Effector memory CD8-positive, alpha-beta T cell (primary cell): Measurements from ENCODE around the gene BAD.

Source experiments
- ATAC-seq: fragments of 150-1000 bp; cut with Tn5 transposase; replicated peaks from 2 replicates; pipeline ENCODE4 v1.10.0; 2021; ENCODE audit warnings: mild to moderate bottlenecking, moderate library complexity
- DNase-seq, 3 experiments: peaks; one replicate each; pipeline ENCODE4 v3.0.0; 2021
- H3K27ac Mint-ChIP-seq, 2 donors: one replicate each; pipeline ENCODE4 v1.8.0; 2022; ENCODE audit warnings: mild to moderate bottlenecking in 2 of 2, mixed read lengths in 2 of 2, moderate library complexity in 2 of 2
- H3K27me3 Mint-ChIP-seq, 2 donors: one replicate each; pipeline ENCODE4 v1.8.0; 2022; ENCODE audit warnings: mixed read lengths in 2 of 2
- H3K36me3 Mint-ChIP-seq: one replicate; pipeline ENCODE4 v1.8.0; 2022; ENCODE audit warnings: mild to moderate bottlenecking, moderate library complexity, mixed read lengths; ENCODE audit not compliant: insufficient read depth
- H3K4me1 Mint-ChIP-seq, 2 donors: one replicate each; pipeline ENCODE4 v1.8.0; 2022; ENCODE audit warnings: low read depth in 2 of 2, mixed read lengths in 2 of 2
- H3K4me3 Mint-ChIP-seq, 2 donors: one replicate each; pipeline ENCODE4 v1.8.0; 2022; ENCODE audit warnings: mild to moderate bottlenecking in 2 of 2, mixed read lengths in 2 of 2, moderate library complexity in 2 of 2
- H3K9me3 Mint-ChIP-seq, 2 donors: one replicate each; pipeline ENCODE4 v1.8.0; 2022; ENCODE audit warnings: mixed read lengths in 2 of 2

BAD gene

GRCh38 chr11:64241491-64242374 lies 42.7 kb downstream of the BAD start:
- DNase-seq, result peak in 1 of 3 experiments; percentile 28
- H3K27me3 Mint-ChIP-seq, result no peaks in the 10 kb centered on the region
- no peaks in the 10 kb centered on the region for H3K9me3 Mint-ChIP-seq
- ATAC-seq, result peak; percentile 0
- peaks cover 25% of the 10 kb centered on the region for H3K36me3 Mint-ChIP-seq
- peaks cover 32 to 38% of the 10 kb centered on the region in 2 donors for H3K4me1 Mint-ChIP-seq
- peak overlapping the region; percentile 87 for H3K4me3 Mint-ChIP-seq
- H3K27ac Mint-ChIP-seq, result peak overlapping the region; percentile 100

GRCh38 chr11:64241241-64241490 lies 43.3 kb downstream of the BAD start:
- Mint-ChIP-seq H3K4me3 (peak overlapping the region; percentile 87), H3K9me3 (no peaks in the 10 kb centered on the region), H3K4me1 (peaks cover 32 to 38% of the 10 kb centered on the region in 2 donors), H3K36me3 (peaks cover 25% of the 10 kb centered on the region), H3K27me3 (no peaks in the 10 kb centered on the region), H3K27ac (peak overlapping the region; percentile 100)
- DNase-seq (peak; percentile 100), ATAC-seq (peak; percentile 71)

DNA sequence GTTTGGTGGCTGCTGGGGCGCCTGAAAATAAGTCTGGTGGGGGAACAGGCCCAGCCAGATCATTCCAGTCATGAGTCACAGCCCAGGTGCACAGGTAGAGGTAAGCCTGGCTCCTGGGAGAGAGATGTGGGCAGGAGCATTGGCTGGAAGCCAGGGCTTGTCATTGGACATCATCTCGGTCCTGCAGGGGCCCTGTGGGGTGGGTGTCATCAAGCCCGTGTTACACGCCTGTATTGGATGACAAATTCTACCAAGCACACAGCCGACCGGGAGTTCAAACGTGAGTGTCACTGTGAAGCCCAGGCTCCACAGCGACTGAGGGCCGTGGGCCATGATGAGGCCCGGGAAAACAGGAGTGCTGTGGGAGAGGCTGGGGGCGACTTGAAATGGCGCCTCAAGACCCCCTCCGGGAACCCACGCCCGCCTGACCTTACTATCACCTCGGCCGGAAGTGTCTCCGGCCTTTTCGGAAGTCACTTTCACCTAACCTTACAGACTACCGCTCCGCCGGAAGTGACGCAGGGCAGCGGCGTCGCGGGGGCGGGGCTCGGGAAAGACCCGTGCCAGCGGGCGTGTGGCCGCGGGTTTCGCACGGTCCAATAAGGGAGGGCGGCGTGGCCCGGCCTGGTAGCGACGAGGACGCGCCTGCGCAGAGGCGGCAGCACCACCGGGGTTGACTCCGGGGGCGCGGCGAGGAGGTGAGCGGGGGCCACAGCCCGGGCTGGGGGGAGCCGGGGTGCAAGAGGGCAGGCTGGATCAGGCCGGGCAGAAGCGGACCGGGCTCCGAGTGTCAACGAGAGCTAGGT lies 43.8 kb downstream of the BAD start, which contains the start of gene FKBP2:
TSS of gene FKBP2 (plus strand) at position 661 of the 806 bp plus-strand sequence. CDS start 1,293 bp downstream, outside the sequence.
- peak within 1 kb of the TSS; percentile 87 for H3K4me3 Mint-ChIP-seq
- no peaks in the 10 kb centered on the region for H3K27me3 Mint-ChIP-seq
- peak; percentile 66 for ATAC-seq
- H3K27ac Mint-ChIP-seq, result peak within 1 kb of the TSS; percentile 100
- peaks cover 20% of the 10 kb centered on the region for H3K36me3 Mint-ChIP-seq
- peak; percentile 96 to 98 (median 97) for DNase-seq
- no peaks in the 10 kb centered on the region for H3K9me3 Mint-ChIP-seq
- peaks cover 28 to 33% of the 10 kb centered on the region in 2 donors for H3K4me1 Mint-ChIP-seq

DNA sequence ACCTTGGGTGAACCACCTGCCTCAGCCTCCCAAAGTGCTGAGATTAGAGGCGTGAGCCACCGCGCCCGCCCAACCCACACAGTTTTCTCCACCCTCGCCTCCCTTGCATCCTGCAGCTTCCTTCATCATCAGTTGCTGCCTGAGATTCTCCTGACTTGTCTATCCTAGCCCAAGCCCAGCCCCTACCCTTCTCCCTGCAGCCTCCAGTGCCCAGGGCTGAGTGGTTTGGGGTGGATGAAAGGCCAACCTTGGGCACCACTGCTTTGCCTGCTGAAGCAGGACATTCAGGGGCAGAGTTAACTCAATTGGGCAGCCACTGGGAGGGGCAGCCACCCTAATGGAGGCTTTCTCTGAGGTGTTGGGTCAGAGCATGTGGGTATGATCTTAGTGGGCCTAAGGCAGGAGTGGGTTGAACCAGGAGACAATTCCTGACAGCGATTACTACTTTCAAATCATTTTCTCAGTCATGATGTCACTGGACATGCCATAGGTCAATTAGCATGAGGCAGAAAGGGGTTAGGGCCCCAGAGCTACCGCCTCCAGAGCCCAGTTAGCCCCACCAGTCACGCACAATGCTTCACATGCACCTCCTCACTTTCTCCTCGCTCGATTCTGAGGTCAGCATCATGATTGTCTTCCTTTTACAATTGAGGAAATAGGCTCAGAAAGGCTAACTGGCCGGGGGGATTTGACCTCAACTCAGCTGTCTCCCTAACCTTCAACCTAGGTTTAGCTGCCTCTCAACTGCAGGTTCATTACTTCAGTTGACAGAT lies 44.6 kb downstream of the BAD start:
- Mint-ChIP-seq H3K27me3 (no peaks in the 10 kb centered on the region), H3K4me1 (peaks cover 32% of the 10 kb centered on the region in 2 donors), H3K36me3 (peaks cover 20% of the 10 kb centered on the region), H3K9me3 (no peaks in the 10 kb centered on the region), H3K27ac (peak overlapping the region; percentile 100), H3K4me3 (peak overlapping the region; percentile 87)
- DNase-seq (no peak), ATAC-seq (no peak)

DNA sequence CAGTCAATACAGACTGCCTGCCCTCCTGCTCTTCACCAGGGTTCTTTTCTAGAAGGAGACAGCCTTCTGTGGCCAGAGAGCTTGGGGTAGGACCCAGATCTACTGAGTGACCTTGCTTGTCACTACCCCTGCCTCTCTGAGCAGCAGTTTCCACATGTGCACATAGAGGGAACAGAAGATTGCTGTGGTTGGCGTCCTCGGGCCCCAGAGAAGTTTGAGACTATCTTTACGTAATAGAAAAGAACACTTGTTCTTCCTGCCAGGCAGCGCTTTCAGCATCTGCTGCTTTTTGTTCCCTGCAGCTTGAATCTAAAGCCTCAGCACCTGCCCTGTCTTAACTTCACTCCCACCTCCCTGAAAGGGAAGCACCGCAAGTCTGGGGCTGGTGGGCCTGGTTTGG lies 45.5 kb downstream of the BAD start:
- peak overlapping the region; percentile 100 for H3K27ac Mint-ChIP-seq
- peaks cover 31 to 32% of the 10 kb centered on the region in 2 donors for H3K4me1 Mint-ChIP-seq
- no peak overlapping the region for H3K4me3 Mint-ChIP-seq
- DNase-seq (no peak), ATAC-seq (no peak)
- no peaks in the 10 kb centered on the region for H3K27me3 Mint-ChIP-seq
- H3K9me3 Mint-ChIP-seq, result no peaks in the 10 kb centered on the region
- H3K36me3 Mint-ChIP-seq, result peaks cover 20% of the 10 kb centered on the region

GRCh38 chr11:64238076-64238475 lies 46.4 kb downstream of the BAD start:
- Mint-ChIP-seq H3K9me3 (no peaks in the 10 kb centered on the region), H3K4me3 (no peak overlapping the region), H3K27ac (peak overlapping the region in 1 of 2 donors; percentile 100), H3K36me3 (peaks cover 20% of the 10 kb centered on the region), H3K4me1 (peaks cover 25 to 33% of the 10 kb centered on the region in 2 donors), H3K27me3 (no peaks in the 10 kb centered on the region)
- DNase-seq, result no peak
- ATAC-seq, result no peak

DNA sequence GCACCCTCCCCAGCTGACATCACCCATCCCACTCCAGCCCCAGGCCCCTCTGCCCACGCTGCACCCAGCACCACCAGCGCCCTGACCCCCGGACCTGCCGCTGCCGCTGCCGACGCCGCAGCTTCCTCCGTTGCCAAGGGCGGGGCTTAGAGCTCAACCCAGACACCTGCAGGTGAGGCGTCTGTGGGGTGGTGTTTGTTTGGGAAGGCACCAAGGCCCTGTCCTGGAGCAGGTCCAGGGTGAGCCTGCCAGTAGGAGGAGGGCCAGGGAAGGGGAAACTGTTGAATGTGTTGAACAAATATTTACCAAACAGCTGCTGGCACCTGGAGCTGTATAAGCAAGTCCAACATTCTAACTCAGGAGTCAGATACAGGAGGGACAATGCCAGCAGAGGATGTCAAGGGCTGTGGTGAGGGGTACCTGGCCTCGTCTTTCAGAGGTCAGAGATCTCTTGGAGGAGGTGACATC lies 46.9 kb downstream of the BAD start:
- peaks cover 30 to 31% of the 10 kb centered on the region in 2 donors for H3K4me1 Mint-ChIP-seq
- H3K27me3 Mint-ChIP-seq, result no peaks in the 10 kb centered on the region
- peaks cover 20% of the 10 kb centered on the region for H3K36me3 Mint-ChIP-seq
- peak overlapping the region in 1 of 2 donors; percentile 100 for H3K27ac Mint-ChIP-seq
- DNase-seq, result no peak
- H3K9me3 Mint-ChIP-seq, result no peaks in the 10 kb centered on the region
- H3K4me3 Mint-ChIP-seq, result no peak overlapping the region
- no peak for ATAC-seq

- H3K4me1 Mint-ChIP-seq, result peaks cover 28 to 29% of the 10 kb centered on the region in 2 donors
- H3K9me3 Mint-ChIP-seq, result no peaks in the 10 kb centered on the region
- peak overlapping the region; percentile 80 to 86 for H3K4me3 Mint-ChIP-seq
- peak overlapping the region; percentile 46 to 81 for H3K27ac Mint-ChIP-seq
- H3K27me3 Mint-ChIP-seq, result no peaks in the 10 kb centered on the region
- DNase-seq, result no peak
- H3K36me3 Mint-ChIP-seq, result peaks cover 11% of the 10 kb centered on the region
- no peak for ATAC-seq
Observed at GRCh38 chr11:64235437-64236161, 48.9 kb downstream of the BAD start.

- H3K4me3 Mint-ChIP-seq, result peak overlapping the region; percentile 80 to 86
- H3K9me3 Mint-ChIP-seq, result no peaks in the 10 kb centered on the region
- ATAC-seq (peak; percentile 68), DNase-seq (peak in 2 of 3 experiments; percentile 52 to 53)
- H3K36me3 Mint-ChIP-seq, result peaks cover 12% of the 10 kb centered on the region
- no peaks in the 10 kb centered on the region for H3K27me3 Mint-ChIP-seq
- peak overlapping the region; percentile 46 to 81 for H3K27ac Mint-ChIP-seq
- H3K4me1 Mint-ChIP-seq, result peaks cover 24 to 26% of the 10 kb centered on the region in 2 donors
Observed at GRCh38 chr11:64234647-64235379, 49.7 kb downstream of the BAD start.

DNA sequence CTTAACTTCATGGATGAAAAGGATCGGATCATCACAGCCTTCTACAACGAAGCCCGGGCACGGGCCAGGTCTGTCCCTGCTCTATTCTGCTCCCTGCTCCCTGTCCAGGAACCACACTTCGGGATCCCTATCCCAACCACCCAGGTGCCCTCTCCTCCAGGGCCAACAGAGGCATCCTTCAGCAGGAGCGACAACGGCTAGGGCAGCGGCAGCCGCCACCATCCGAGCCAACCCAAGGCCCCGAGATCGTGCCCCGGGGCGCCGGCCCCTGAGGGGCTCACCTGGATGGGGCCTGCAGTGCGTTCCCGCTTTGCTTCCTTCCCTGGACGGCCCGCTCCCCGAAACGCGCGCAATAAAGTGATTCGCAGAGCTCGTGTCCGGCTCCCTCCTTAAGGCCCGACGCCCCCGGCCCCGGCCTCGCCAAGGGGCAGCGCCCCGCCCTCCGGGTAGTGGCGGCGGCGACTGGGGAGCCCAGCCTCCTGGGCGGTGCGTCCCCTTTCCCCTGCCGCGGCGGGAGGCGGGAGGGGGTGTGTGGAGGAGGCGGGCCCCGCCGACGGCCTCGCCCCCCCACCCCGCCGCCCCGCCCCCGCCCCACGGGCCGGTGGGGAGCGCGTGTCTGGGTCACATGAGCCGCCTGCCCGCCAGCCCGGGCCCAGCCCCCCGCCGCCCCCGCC lies 50.4 kb downstream of the BAD start, which contains the start of gene VEGFB:
TSS of gene VEGFB (plus strand) at position 672 of the 674 bp plus-strand sequence. CDS start 250 bp downstream, outside the sequence.
- ATAC-seq, result peak; percentile 60
- no peaks in the 10 kb centered on the region for H3K9me3 Mint-ChIP-seq
- H3K27me3 Mint-ChIP-seq, result no peaks in the 10 kb centered on the region
- H3K4me1 Mint-ChIP-seq, result peaks cover 29 to 30% of the 10 kb centered on the region in 2 donors
- peak within 1 kb of the TSS; percentile 46 to 81 for H3K27ac Mint-ChIP-seq
- H3K4me3 Mint-ChIP-seq, result peak within 1 kb of the TSS; percentile 80 to 86
- DNase-seq, result peak; percentile 48 to 62 (median 56)
- H3K36me3 Mint-ChIP-seq, result peaks cover 13% of the 10 kb centered on the region

- DNase-seq, result no peak
- peaks cover 30 to 31% of the 10 kb centered on the region in 2 donors for H3K4me1 Mint-ChIP-seq
- peak overlapping the region in 1 of 2 donors; percentile 49 for H3K27ac Mint-ChIP-seq
- no peaks in the 10 kb centered on the region for H3K27me3 Mint-ChIP-seq
- no peak for ATAC-seq
- H3K36me3 Mint-ChIP-seq, result peaks cover 13% of the 10 kb centered on the region
- H3K9me3 Mint-ChIP-seq, result no peaks in the 10 kb centered on the region
- peak overlapping the region; percentile 61 to 91 for H3K4me3 Mint-ChIP-seq
Observed at GRCh38 chr11:64232967-64233315, 51.5 kb downstream of the BAD start.
